Measurements from ENCODE around the gene PRM1. TPM values are rescaled to one million over a fixed set of nuclear protein-coding genes. Genes with fewer than 3 reads are reported as not detected.

The PRM1 gene
- total RNA-seq, 4 donors from 2014 or later: not detected

GRCh38 chr16:11233727-11234376 lies 47.3 kb downstream of the PRM1 start:
- no peak overlapping the region for H3K27ac ChIP-seq
- no peak overlapping the region for H3K4me3 ChIP-seq
- H3K9me3 ChIP-seq: no peaks in the 10 kb centered on the region

GRCh38 chr16:11232852-11233726 lies 48.0 kb downstream of the PRM1 start:
- no peak overlapping the region for H3K4me3 ChIP-seq
- no peak overlapping the region for H3K27ac ChIP-seq

More at GRCh38 chr16:11233727-11234376, 47.3 kb downstream of the PRM1 start:
- Histone ChIP-seq H3K4me1 (no peaks in the 10 kb centered on the region), H3K27me3 (no peaks in the 10 kb centered on the region), H3K36me3 (no peaks in the 10 kb centered on the region)
- no peak for TF ChIP-seq CTCF (IDR thresholded peaks at IDR 0.05)
- TF ChIP-seq POLR2A (IDR thresholded peaks at IDR 0.05): no peak
- intact Hi-C loops (cut with DNase I; ENCODE audit: low total_unique reads): no loop called here
- no peak for DNase-seq

GRCh38 chr16:11232302-11232851 lies 48.8 kb downstream of the PRM1 start:
- TF ChIP-seq CTCF (IDR thresholded peaks at IDR 0.05): no peak
- TF ChIP-seq POLR2A (IDR thresholded peaks at IDR 0.05): no peak
- intact Hi-C loops (cut with DNase I; ENCODE audit: low total_unique reads): no loop called here
- Histone ChIP-seq H3K27me3 (no peaks in the 10 kb centered on the region), H3K9me3 (no peaks in the 10 kb centered on the region), H3K27ac (no peak overlapping the region), H3K36me3 (no peaks in the 10 kb centered on the region), H3K4me1 (no peaks in the 10 kb centered on the region), H3K4me3 (no peak overlapping the region)
- no peak for DNase-seq

More at GRCh38 chr16:11232852-11233726, 48.0 kb downstream of the PRM1 start:
- intact Hi-C loops (cut with DNase I; ENCODE audit: low total_unique reads): no loop called here
- Histone ChIP-seq H3K4me1 (no peaks in the 10 kb centered on the region), H3K36me3 (no peaks in the 10 kb centered on the region), H3K27me3 (no peaks in the 10 kb centered on the region), H3K9me3 (no peaks in the 10 kb centered on the region)
- TF ChIP-seq CTCF (IDR thresholded peaks at IDR 0.05): no peak
- no peak for TF ChIP-seq POLR2A (IDR thresholded peaks at IDR 0.05)
- no peak for DNase-seq

- H3K36me3 ChIP-seq: no peaks in the 10 kb centered on the region
- DNase-seq: no peak
- H3K9me3 ChIP-seq: no peaks in the 10 kb centered on the region
- intact Hi-C loops (cut with DNase I; ENCODE audit: low total_unique reads): no loop called here
- TF ChIP-seq POLR2A (IDR thresholded peaks at IDR 0.05) (no peak), CTCF (IDR thresholded peaks at IDR 0.05) (no peak)
- H3K27me3 ChIP-seq: no peaks in the 10 kb centered on the region
- H3K27ac ChIP-seq: no peak overlapping the region
- H3K4me3 ChIP-seq: no peak overlapping the region
- no peaks in the 10 kb centered on the region for H3K4me1 ChIP-seq
These were observed 49.7 kb downstream of the PRM1 start for GRCh38 chr16:11231367-11231970.

Small RNA genes lying within 50 kb of the gene (microRNA-seq; reads per million reads assigned to microRNA genes)
- gene MIR548H2 (ENCODE audit: borderline microRNAs expressed, borderline replicate concordance): not detected

Small RNA genes lying within 50 kb of the gene (small RNA-seq; reads per million reads assigned to genes)
- not detected for gene MIR548H2
- not detected for gene RF00019
- not detected for gene RF00554

Other genes with a start within 250 kb of the PRM1 start
- 10 to 100 TPM in 1 of 4 donors, 1 to 10 TPM in 2, not detected in 1; 6.4 to 45.3 (median 7.6) TPM for gene SOCS1, start 25.1 kb downstream of the PRM1 start, total RNA-seq
- gene TNP2, start 12.0 kb downstream of the PRM1 start, total RNA-seq: not detected
- gene PRM3, start 7.7 kb downstream of the PRM1 start, total RNA-seq: not detected
- not detected for gene PRM2, start 4.8 kb downstream of the PRM1 start, total RNA-seq
- 10 to 100 TPM in 1 of 4 donors, under 1 TPM in 1, not detected in 2; 0.49 to 15.3 TPM for gene RMI2, start 64.1 kb upstream of the PRM1 start, total RNA-seq